GM21526 (cell line): ENCODE results near the gene TPSD1.
"Not testable (repeated sequence)": the region's sequence is repeated elsewhere in the genome, so short reads cannot be mapped to it uniquely, and the experiment has no call there.

Source experiments
- ATAC-seq: cut with Tn5 transposase; IDR thresholded peaks from one replicate; pipeline ENCODE4 v1.9.1; 2021; ENCODE audit warnings: moderate library complexity; ENCODE audit not compliant: unreplicated experiment, low FRiP score

TPSD1 gene

GRCh38 chr16:1293921-1294656 lies 38.2 kb downstream of the TPSD1 start:
- no peak for ATAC-seq

DNA sequence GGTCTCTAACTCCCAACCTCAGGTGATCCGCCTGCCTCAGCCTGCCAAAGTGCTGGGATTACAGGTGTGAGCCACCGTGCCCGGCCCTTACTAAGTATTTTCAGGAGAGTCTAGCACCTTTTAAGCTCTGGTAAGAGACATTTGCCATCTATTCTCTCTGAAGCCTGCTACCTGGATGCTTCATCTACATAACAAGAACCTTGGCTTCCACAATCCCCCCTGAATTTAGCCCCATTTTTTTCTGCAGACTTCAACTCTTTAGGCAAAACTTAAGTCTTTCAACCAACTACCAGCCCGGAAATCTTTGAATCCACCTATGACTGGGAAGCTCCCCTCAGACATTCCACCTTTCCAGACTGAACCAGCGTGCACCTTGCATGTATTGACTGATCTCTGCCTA lies 39.6 kb downstream of the TPSD1 start:
- no peak for ATAC-seq

GRCh38 chr16:1296688-1297017 lies 40.8 kb downstream of the TPSD1 start:
- ATAC-seq, result not testable (repeated sequence)

DNA sequence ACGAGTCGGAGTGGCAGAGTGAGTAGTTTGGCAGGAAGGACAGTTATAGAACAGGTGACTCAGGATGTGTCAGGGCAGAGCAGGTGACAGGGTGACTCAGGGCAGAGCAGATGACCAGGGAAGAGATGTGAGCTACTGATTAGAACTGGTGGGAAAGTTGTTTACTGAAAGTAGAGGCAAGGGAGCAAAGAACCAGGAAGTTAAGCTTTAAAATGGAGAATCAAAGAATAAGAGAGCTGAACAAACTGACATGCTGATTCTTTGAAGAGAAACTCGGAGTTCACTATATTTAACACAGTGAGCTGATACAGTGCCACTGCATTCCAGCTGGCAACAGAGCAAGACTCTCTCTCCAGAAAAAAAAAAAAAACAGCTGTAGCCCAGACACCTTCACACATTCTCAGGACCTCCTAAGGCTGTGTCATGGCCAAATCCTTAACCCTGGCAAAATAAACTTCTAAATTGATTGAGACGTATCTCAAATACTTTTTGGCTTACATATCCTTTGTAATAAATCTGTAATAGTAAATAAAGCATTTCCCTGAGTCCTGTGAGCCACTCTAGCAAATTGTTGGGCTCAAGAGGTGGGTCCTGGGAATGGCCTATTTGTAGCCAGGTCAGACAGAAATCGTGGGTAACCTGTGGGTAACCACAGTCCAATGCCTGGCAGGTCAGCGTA lies 41.3 kb downstream of the TPSD1 start:
- no peak for ATAC-seq

DNA sequence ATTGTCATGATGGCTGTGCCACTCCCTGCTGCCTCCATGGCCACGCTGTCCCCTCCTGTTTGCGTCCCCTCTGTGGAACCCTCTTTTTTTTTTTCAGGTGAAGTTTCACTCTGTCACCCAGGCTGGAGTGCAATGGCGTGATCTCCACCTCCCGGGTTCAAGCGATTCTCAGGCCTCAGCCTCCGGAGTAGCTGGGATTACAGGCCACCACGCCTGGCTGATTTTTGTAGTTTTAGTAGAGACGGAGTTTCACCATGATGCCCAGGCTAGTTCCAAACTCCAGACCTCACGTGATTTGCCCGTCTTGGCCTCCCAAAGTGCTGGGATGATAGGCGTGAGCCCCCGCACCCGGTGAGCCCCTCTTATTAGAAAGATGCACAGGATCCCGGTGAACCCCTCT lies 42.5 kb downstream of the TPSD1 start:
- ATAC-seq, result no peak

DNA sequence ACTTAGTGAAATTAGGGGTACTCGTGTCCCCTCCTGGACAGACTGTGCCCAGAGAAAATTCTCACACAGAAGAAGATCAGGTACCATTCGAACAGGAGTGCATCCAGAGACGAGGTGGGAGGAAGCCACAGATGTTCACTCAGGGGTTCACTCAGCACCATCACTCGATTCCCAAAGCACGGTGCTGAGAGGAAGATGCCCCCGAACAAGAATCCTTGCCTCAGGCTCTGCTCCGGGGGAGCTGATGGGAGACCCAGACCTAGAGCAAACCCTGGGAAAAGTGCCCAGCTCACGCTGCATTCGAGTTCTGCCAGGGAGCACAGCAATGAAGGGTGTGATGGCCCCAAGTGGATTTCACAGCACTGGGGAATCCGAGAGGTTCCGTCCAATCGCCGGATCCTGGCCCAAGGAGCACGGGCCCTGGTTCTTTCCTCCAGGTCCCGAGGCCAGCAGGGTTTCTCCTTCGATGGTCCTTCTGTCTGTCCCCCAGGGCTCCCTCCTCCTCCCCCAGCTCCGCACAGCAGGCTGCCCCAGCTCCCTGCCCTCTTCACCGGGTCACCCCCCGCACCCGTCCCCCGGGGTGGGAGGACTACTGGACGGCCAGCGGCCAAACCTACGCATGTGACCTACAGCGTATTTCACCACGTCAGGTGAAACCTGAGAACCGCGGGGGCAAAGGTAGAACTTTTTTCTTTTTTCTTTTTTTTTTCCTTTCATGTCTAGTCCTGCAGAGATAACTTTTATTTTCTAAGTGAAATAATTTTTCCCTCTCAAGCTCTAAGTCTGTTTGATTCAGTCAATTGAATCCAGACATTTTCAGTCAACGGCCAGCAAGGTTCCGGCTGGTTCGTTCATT lies 43.4 kb downstream of the TPSD1 start:
- ATAC-seq, result no peak

DNA sequence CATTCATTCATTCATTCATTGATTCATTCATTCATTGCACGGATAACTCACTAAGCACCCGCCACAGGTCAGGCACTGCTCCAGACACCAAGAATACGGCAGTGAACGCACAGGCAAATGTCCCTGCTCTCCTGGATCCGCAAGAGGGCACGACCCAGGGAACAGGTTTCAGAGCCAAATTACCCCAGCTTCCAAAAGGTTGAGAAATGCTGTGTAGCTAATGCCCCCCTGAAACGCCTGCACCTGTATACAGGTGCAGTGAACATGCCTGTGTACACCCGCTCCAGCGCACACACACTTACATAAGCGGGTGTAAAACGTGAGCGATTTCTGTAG lies 44.0 kb downstream of the TPSD1 start:
- ATAC-seq, result no peak

DNA sequence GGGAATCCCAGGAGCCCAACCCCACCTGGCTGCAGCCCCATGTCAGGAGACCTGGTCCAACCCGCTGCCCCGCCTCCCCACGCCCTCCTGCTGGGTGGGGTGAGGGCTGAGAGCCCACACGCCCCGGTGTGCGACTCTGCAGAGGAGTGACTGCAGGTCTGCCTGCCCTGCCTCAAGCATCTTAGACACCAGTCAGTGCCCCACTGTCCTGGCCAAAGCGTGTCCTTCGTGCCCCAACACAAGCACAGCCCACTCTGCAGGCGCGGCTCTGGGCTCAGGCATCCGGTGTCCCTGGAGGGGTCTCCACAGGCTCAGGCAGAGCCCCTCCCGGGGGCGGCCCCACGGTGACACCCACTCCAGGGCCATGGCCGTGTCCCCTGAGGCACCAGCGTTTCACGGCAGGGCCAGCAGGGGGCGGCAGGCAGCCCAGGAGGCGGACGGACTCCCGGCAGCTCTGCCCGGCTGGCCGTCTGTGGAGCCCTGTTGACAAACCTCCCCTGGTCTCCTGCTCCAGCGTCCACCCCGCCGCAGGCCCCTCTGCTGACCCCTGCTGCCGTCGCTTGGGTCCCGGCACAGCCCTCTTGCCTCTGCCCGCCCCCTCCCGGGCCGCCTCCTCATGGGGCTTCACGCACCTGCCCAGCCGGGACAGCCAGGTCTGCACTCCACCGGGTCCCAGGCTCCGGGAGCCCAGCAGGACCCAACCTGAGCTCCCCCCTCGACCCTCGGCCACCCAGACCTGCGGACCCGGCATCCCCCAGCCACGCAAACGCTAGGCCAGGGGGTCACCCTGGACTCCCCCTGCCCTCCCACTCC lies 45.0 kb downstream of the TPSD1 start:
- ATAC-seq, result no peak

DNA sequence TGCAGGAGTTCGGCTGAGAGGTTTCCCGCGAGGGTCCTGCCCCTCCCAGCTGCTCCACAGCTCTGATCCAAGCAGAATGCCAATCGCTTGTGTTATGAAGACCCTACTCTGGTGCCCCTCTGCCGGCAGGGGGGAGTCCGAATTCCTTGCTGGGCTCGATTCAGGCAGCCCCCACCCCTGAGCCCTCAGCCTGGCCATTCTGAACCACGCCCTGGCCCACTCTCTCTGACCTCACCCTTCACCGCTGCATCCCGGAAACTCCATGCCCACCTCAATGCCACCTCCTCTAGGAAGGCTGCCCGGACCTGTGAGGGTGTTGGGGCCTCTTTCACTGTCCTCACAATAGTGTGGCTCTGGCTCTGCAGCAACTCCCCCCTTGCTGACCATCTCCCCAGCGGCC lies 45.7 kb downstream of the TPSD1 start:
- ATAC-seq, result no peak

DNA sequence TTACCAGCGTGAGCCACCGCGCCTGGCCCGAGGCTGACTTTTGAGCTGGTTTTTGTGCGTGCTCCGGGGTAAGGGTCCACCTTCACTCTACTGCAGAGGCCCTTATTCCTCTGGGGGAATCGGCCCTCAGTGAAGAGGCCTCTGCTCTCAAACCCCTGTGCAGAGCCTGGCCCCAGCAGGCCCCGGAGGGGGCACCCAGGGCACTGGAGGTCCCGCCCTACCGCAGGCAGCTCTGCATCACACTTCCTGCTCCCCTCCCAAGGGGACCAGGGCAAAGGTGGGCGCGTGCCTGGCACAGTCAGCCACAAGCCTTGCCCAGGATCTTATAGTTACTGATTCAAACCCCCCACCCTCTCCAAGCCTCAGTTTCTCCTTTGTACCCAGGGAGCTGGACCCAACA lies 50.0 kb downstream of the TPSD1 start:
- ATAC-seq, result no peak

GRCh38 chr16:1306334-1306733 lies 50.5 kb downstream of the TPSD1 start:
- no peak for ATAC-seq

GRCh38 chr16:1308036-1308976 lies 52.4 kb downstream of the TPSD1 start:
- no peak for ATAC-seq
